ENCODE data around the gene PSMA7. TPM values are rescaled to one million over a fixed set of nuclear protein-coding genes. Genes with fewer than 3 reads are reported as not detected.

The PSMA7 gene
- total RNA-seq, 2 donors from 2014 or later = 220 to 234 TPM

- H3K27ac Mint-ChIP-seq = no peak overlapping the region
- H3K4me1 Mint-ChIP-seq (ENCODE audit: low read depth) = no peaks in the 10 kb centered on the region
- H3K36me3 Mint-ChIP-seq (ENCODE audit: insufficient read depth in 2 of 2) = peaks cover 12 to 14% of the 10 kb centered on the region in 2 donors
- H3K4me3 Mint-ChIP-seq = no peak overlapping the region
- H3K27me3 Mint-ChIP-seq (ENCODE audit: low read depth) = no peaks in the 10 kb centered on the region
- DNase-seq (no peak), ATAC-seq (replicated peaks in 1 of 2) (no peak)
- H3K9me3 Mint-ChIP-seq = peaks cover 9 to 13% of the 10 kb centered on the region in 2 donors
These were observed 46.5 kb downstream of the PSMA7 start for GRCh38 chr20:62096421-62097380.

GRCh38 chr20:62089393-62089792, 53.8 kb downstream of the PSMA7 start:
- Mint-ChIP-seq H3K27me3 (ENCODE audit: low read depth) (peaks cover 6% of the 10 kb centered on the region), H3K36me3 (ENCODE audit: insufficient read depth in 2 of 2) (no peaks in the 10 kb centered on the region), H3K27ac (no peak overlapping the region), H3K4me1 (ENCODE audit: low read depth) (no peaks in the 10 kb centered on the region), H3K4me3 (no peak overlapping the region), H3K9me3 (peaks cover 4 to 7% of the 10 kb centered on the region in 2 donors)
- DNase-seq (no peak), ATAC-seq (replicated peaks in 1 of 2) (no peak)

- Mint-ChIP-seq H3K36me3 (ENCODE audit: insufficient read depth in 2 of 2) (no peaks in the 10 kb centered on the region), H3K4me3 (no peak overlapping the region), H3K4me1 (ENCODE audit: low read depth) (no peaks in the 10 kb centered on the region), H3K27ac (no peak overlapping the region), H3K9me3 (peaks cover 3 to 4% of the 10 kb centered on the region in 2 donors), H3K27me3 (ENCODE audit: low read depth) (peaks cover 6% of the 10 kb centered on the region)
- no peak for DNase-seq
- peak; percentile 47 to 64 for ATAC-seq (replicated peaks in 1 of 2)
These were observed 54.7 kb downstream of the PSMA7 start for GRCh38 chr20:62088258-62089127.

GRCh38 chr20:62087632-62088031, 55.6 kb downstream of the PSMA7 start:
- no peak for DNase-seq
- Mint-ChIP-seq H3K9me3 (peaks cover 0 to 4% of the 10 kb centered on the region in 2 donors), H3K36me3 (ENCODE audit: insufficient read depth in 2 of 2) (no peaks in the 10 kb centered on the region), H3K27ac (no peak overlapping the region), H3K4me3 (no peak overlapping the region), H3K27me3 (ENCODE audit: low read depth) (peaks cover 6% of the 10 kb centered on the region), H3K4me1 (ENCODE audit: low read depth) (no peaks in the 10 kb centered on the region)
- no peak for ATAC-seq (replicated peaks in 1 of 2)

GRCh38 chr20:62087227-62087626, 56.0 kb downstream of the PSMA7 start:
- H3K4me1 Mint-ChIP-seq (ENCODE audit: low read depth) = no peaks in the 10 kb centered on the region
- DNase-seq (no peak), ATAC-seq (replicated peaks in 1 of 2) (no peak)
- peaks cover 6% of the 10 kb centered on the region for H3K27me3 Mint-ChIP-seq (ENCODE audit: low read depth)
- no peak overlapping the region for H3K4me3 Mint-ChIP-seq
- no peaks in the 10 kb centered on the region for H3K36me3 Mint-ChIP-seq (ENCODE audit: insufficient read depth in 2 of 2)
- no peak overlapping the region for H3K27ac Mint-ChIP-seq
- peaks cover 0 to 4% of the 10 kb centered on the region in 2 donors for H3K9me3 Mint-ChIP-seq

Other genes with a start within 250 kb of the PSMA7 start
- gene TAF4, start 77.5 kb downstream of the PSMA7 start, total RNA-seq = 10 to 100 TPM; 15.7 to 21.5 TPM
- 10 to 100 TPM; 37.2 to 45.3 TPM for gene LSM14B, start 20.9 kb downstream of the PSMA7 start, total RNA-seq
- gene SS18L1, start 375 bp upstream of the PSMA7 start, total RNA-seq = 10 to 100 TPM; 16.1 to 19.8 TPM
- 10 to 100 TPM; 28.3 to 48.2 TPM for gene MTG2, start 39.6 kb upstream of the PSMA7 start, total RNA-seq
- not detected for gene HRH3, start 76.9 kb upstream of the PSMA7 start, total RNA-seq
- 10 to 100 TPM; 40.6 to 44.2 TPM for gene OSBPL2, start 95.1 kb upstream of the PSMA7 start, total RNA-seq
- 100 to 1,000 TPM in 1 of 2 donors, 10 to 100 TPM in 1; 95.4 to 114 TPM for gene ADRM1, start 159.6 kb upstream of the PSMA7 start, total RNA-seq
- under 1 TPM; 0.86 to 0.99 TPM for gene LAMA5, start 223.9 kb upstream of the PSMA7 start, total RNA-seq
- gene RPS21, start 243.7 kb upstream of the PSMA7 start, total RNA-seq = 1,000 to 10,000 TPM; 2,573 to 2,599 TPM

Measured in activated T-cell treated with anti-CD3 and anti-CD28 coated beads, Interleukin-2, amount 50 U/mL, for 72 hours (primary cell).